ENCODE data around the gene CBS. TPM values are rescaled to one million over a fixed set of nuclear protein-coding genes. Genes with fewer than 3 reads are reported as not detected.

Gene CBS
- total RNA-seq, 1 donor from 2014 or later, result 91.1 TPM

GRCh38 chr21:43004926-43005325 is 70.7 kb downstream of the CBS start:
- peaks cover 3% of the 10 kb centered on the region for H3K9me3 Mint-ChIP-seq (ENCODE audit: unreplicated experiment)
- H3K27ac Mint-ChIP-seq (ENCODE audit: unreplicated experiment), result no peak overlapping the region
- H3K4me1 Mint-ChIP-seq (ENCODE audit: unreplicated experiment), result no peaks in the 10 kb centered on the region
- DNase-seq (ENCODE audit: low spot score), result no peak
- H3K4me3 Mint-ChIP-seq (ENCODE audit: unreplicated experiment), result no peak overlapping the region
- TF ChIP-seq CTCF (IDR thresholded peaks at IDR 0.05; ENCODE audit: unreplicated experiment), result no peak
- peaks cover 10% of the 10 kb centered on the region for H3K27me3 Mint-ChIP-seq (ENCODE audit: unreplicated experiment)
- H3K36me3 Mint-ChIP-seq (ENCODE audit: low read depth, unreplicated experiment), result peaks cover 17% of the 10 kb centered on the region

Other genes with a start within 250 kb of the CBS start
- 14.3 TPM for gene WDR4, start 196.3 kb downstream of the CBS start, total RNA-seq (ENCODE audit: unreplicated experiment)
- 28.1 TPM for gene NDUFV3, start 182.5 kb downstream of the CBS start, total RNA-seq (ENCODE audit: unreplicated experiment)
- 20.5 TPM for gene ERVH48-1, start 150.2 kb downstream of the CBS start, total RNA-seq (ENCODE audit: unreplicated experiment)
- 8.2 TPM for gene PKNOX1, start 101.3 kb downstream of the CBS start, total RNA-seq (ENCODE audit: unreplicated experiment)
- 28.6 TPM for gene U2AF1, start 31.7 kb upstream of the CBS start, total RNA-seq (ENCODE audit: unreplicated experiment)
- gene CRYAA, start 93.2 kb upstream of the CBS start, total RNA-seq (ENCODE audit: unreplicated experiment), result not detected

Measured in endothelial cell (in vitro differentiated cells).